H9 (cell line): ENCODE measurements around the gene RASA2. TPM values are rescaled to one million over a fixed set of nuclear protein-coding genes. Genes with fewer than 3 reads are reported as not detected.

ENCODE experiments used
- DNase-seq: peaks from one replicate; pipeline ENCODE4 v3.0.0-alpha.2; 2017
- H2AFZ ChIP-seq: one replicate; pipeline ENCODE4 v1.6.1; 2013; ENCODE audit warnings: mild to moderate bottlenecking, low read length, control low read depth, moderate library complexity
- H2AK5ac ChIP-seq: 2 replicates; pipeline ENCODE4 v1.6.1; 2013; ENCODE audit warnings: low read length, control low read depth, mixed read lengths; ENCODE audit not compliant: insufficient read length
- H2BK120ac ChIP-seq: one replicate; pipeline ENCODE4 v1.6.1; 2013; ENCODE audit warnings: low read depth, mild to moderate bottlenecking, low read length, control low read depth, inconsistent platforms; ENCODE audit not compliant: poor library complexity, severe bottlenecking
- H2BK12ac ChIP-seq: 2 replicates; pipeline ENCODE4 v1.6.1; 2013; ENCODE audit warnings: low read length, control low read depth, mixed read lengths, low read depth; ENCODE audit not compliant: insufficient read length
- H2BK15ac ChIP-seq: 2 replicates; pipeline ENCODE4 v1.6.1; 2013; ENCODE audit warnings: low read depth, low read length, control low read depth
- H2BK20ac ChIP-seq: one replicate; pipeline ENCODE4 v1.6.1; 2013; ENCODE audit warnings: low read depth, mild to moderate bottlenecking, low read length, control low read depth, inconsistent platforms; ENCODE audit not compliant: poor library complexity, severe bottlenecking
- H2BK5ac ChIP-seq: 2 replicates; pipeline ENCODE4 v1.6.1; 2013; ENCODE audit warnings: low read length, control low read depth, mixed read lengths; ENCODE audit not compliant: insufficient read length
- H3K14ac ChIP-seq: 2 replicates; pipeline ENCODE4 v1.6.1; 2013; ENCODE audit warnings: low read length, control low read depth; ENCODE audit not compliant: insufficient read depth
- H3K18ac ChIP-seq: 2 replicates; pipeline ENCODE4 v1.6.1; 2013; ENCODE audit warnings: low read depth, mild to moderate bottlenecking, mixed read lengths, low read length, control low read depth; ENCODE audit not compliant: insufficient read length
- H3K23ac ChIP-seq: 2 replicates; pipeline ENCODE4 v1.6.1; 2013; ENCODE audit warnings: low read length, control low read depth, mixed read lengths, low read depth; ENCODE audit not compliant: insufficient read length
- H3K23me2 ChIP-seq: 2 replicates; pipeline ENCODE4 v1.6.1; 2013; ENCODE audit warnings: low read depth, mild to moderate bottlenecking, mixed read lengths, low read length, control low read depth; ENCODE audit not compliant: insufficient read length, poor library complexity, severe bottlenecking
- H3K27ac ChIP-seq: 2 replicates; pipeline ENCODE4 v1.5.1; 2013; ENCODE audit warnings: low read length, control low read depth, mixed read lengths, low read depth; ENCODE audit not compliant: insufficient read length
- H3K27me3 ChIP-seq: 2 replicates; pipeline ENCODE4 v1.6.1; 2013; ENCODE audit warnings: low read length, control low read depth, inconsistent platforms; ENCODE audit not compliant: insufficient read depth
- H3K4ac ChIP-seq: 2 replicates; pipeline ENCODE4 v1.6.1; 2013; ENCODE audit warnings: low read depth, mild to moderate bottlenecking, control low read depth, inconsistent platforms, low read length, moderate library complexity
- H3K4me1 ChIP-seq: 2 replicates; pipeline ENCODE4 v1.6.1; 2013; ENCODE audit warnings: low read length, control low read depth, inconsistent platforms; ENCODE audit not compliant: insufficient read depth
- H3K4me2 ChIP-seq: 2 replicates; pipeline ENCODE4 v1.6.1; 2013; ENCODE audit warnings: low read length, control low read depth, mixed read lengths; ENCODE audit not compliant: insufficient read length, insufficient read depth
- H3K56ac ChIP-seq: 2 replicates; pipeline ENCODE4 v1.6.1; 2013; ENCODE audit warnings: low read depth, mild to moderate bottlenecking, mixed read lengths, low read length, control low read depth; ENCODE audit not compliant: insufficient read length
- H3K79me1 ChIP-seq: 2 replicates; pipeline ENCODE4 v1.6.1; 2013; ENCODE audit warnings: low read depth, mild to moderate bottlenecking, moderate library complexity, low read length, control low read depth, inconsistent platforms; ENCODE audit not compliant: insufficient read depth, poor library complexity, severe bottlenecking
- H3K79me2 ChIP-seq: 2 replicates; pipeline ENCODE4 v1.6.1; 2013; ENCODE audit warnings: low read length, control low read depth, inconsistent platforms; ENCODE audit not compliant: insufficient read depth
- H3K9ac ChIP-seq: 2 replicates; pipeline ENCODE4 v1.6.1; 2013; ENCODE audit warnings: low read length, control low read depth, mixed read lengths; ENCODE audit not compliant: insufficient read length; ENCODE audit errors: extremely low read depth
- H3K9me3 ChIP-seq: one replicate; pipeline ENCODE4 v1.6.1; 2013; ENCODE audit warnings: low read depth, low read length, inconsistent platforms; ENCODE audit not compliant: control insufficient read depth
- H3T11ph ChIP-seq: one replicate; pipeline ENCODE4 v1.6.1; 2013; ENCODE audit warnings: mild to moderate bottlenecking, low read length, control low read depth, inconsistent platforms
- H4K20me1 ChIP-seq: one replicate; pipeline ENCODE4 v1.6.1; 2013; ENCODE audit not compliant: control insufficient read depth, insufficient read length, insufficient read depth
- H4K5ac ChIP-seq: 2 replicates; pipeline ENCODE4 v1.6.1; 2013; ENCODE audit warnings: low read depth, mild to moderate bottlenecking, mixed read lengths, low read length, control low read depth; ENCODE audit not compliant: insufficient read length
- H4K8ac ChIP-seq: replicated peaks from 2 replicates; pipeline ENCODE4 v1.6.1; 2013; ENCODE audit warnings: low read length, control low read depth, mixed read lengths, low read depth; ENCODE audit not compliant: insufficient read length
- H4K91ac ChIP-seq: 2 replicates; pipeline ENCODE4 v1.6.1; 2013; ENCODE audit warnings: low read depth, mild to moderate bottlenecking, moderate library complexity, mixed read lengths, low read length, control low read depth; ENCODE audit not compliant: insufficient read length
- H3K27ac Mint-ChIP-seq, 3 experiments: 2 replicates in 2 of 3; 3 replicates in 1 of 3; pipeline ENCODE4 v1.8.0; 2020 to 2021; ENCODE audit warnings: mixed read lengths in 3 of 3, mild to moderate bottlenecking in 1 of 3, moderate library complexity in 1 of 3
- H3K27me3 Mint-ChIP-seq: 2 replicates; pipeline ENCODE4 v1.8.0; 2021; ENCODE audit warnings: low read depth, mild to moderate bottlenecking, moderate library complexity, mixed read lengths
- H3K36me3 Mint-ChIP-seq, 3 experiments: 2 replicates in 2 of 3; 3 replicates in 1 of 3; pipeline ENCODE4 v1.8.0; 2020 to 2021; ENCODE audit warnings: low read depth in 3 of 3, mixed read lengths in 3 of 3; ENCODE audit not compliant: insufficient read depth in 1 of 3
- H3K4me1 Mint-ChIP-seq, 2 experiments: 2 replicates each; pipeline ENCODE4 v1.8.0; 2020; ENCODE audit warnings: mixed read lengths in 2 of 2
- H3K4me3 Mint-ChIP-seq, 2 experiments: 2 replicates in 1 of 2; 3 replicates in 1 of 2; pipeline ENCODE4 v1.8.0; 2020 to 2021; ENCODE audit warnings: mild to moderate bottlenecking in 2 of 2, mixed read lengths in 2 of 2, moderate library complexity in 1 of 2
- H3K9me3 Mint-ChIP-seq, 2 experiments: 2 replicates in 1 of 2; 3 replicates in 1 of 2; pipeline ENCODE4 v1.8.0; 2020; ENCODE audit warnings: mild to moderate bottlenecking in 2 of 2, mixed read lengths in 2 of 2, moderate library complexity in 1 of 2
- CTCF ChIP-seq: fragments of 200-600 bp; sonication (generic); conservative IDR thresholded peaks from 3 replicates; pipeline ENCODE4 v1.8.0; 2021; ENCODE audit warnings: antibody characterized with exemption, mild to moderate bottlenecking
- WGBS: extraction: QIAGEN DNeasy Blood & Tissue Kit; methylation state at CpG from one replicate; pipeline ENCODE4 v1.1.7; 2013; ENCODE audit warnings: missing lambda C conversion rate, low lambda C conversion rate, mixed read lengths; ENCODE audit not compliant: insufficient read length; ENCODE audit errors: extremely low coverage; 5-methylcytosine and 5-hydroxymethylcytosine counted together
- total RNA-seq: library from RNA; stranded (reverse); gene quantifications from 2 replicates; pipeline ENCODE4 v1.2.1, GENCODE V29; 2021

Gene RASA2
- total RNA-seq, 1 experiment from 2014 or later, result 24.4 TPM

- Histone ChIP-seq H4K8ac (no peak overlapping the region), H3K27me3 (no peaks in the 10 kb centered on the region), H3K14ac (no peak overlapping the region), H2AK5ac (no peak overlapping the region), H2BK12ac (no peak overlapping the region), H3K79me2 (no peaks in the 10 kb centered on the region), H4K20me1 (no peaks in the 10 kb centered on the region), H3K9ac (no peak overlapping the region), H2AFZ (no peak overlapping the region), H3K4me2 (no peak overlapping the region), H3K23me2 (no peaks in the 10 kb centered on the region), H2BK20ac (no peak overlapping the region), H3K4me1 (no peaks in the 10 kb centered on the region), H3K18ac (no peak overlapping the region), H3T11ph (no peak overlapping the region), H2BK5ac (no peak overlapping the region), H3K27ac (no peak overlapping the region), H4K91ac (no peak overlapping the region), H3K79me1 (no peaks in the 10 kb centered on the region), H2BK15ac (no peak overlapping the region), H3K23ac (no peak overlapping the region), H3K9me3 (no peaks in the 10 kb centered on the region), H3K56ac (no peak overlapping the region), H3K4ac (no peak overlapping the region), H4K5ac (no peak overlapping the region), H2BK120ac (no peak overlapping the region)
- H3K27me3 Mint-ChIP-seq, result peaks cover 10% of the 10 kb centered on the region
- TF ChIP-seq CTCF, result no peak
- DNase-seq, result no peak
- no peak overlapping the region for H3K4me3 Mint-ChIP-seq
- H3K4me1 Mint-ChIP-seq, result no peaks in the 10 kb centered on the region
- WGBS, result no CpG with 5 or more reads among the region's 4 CpGs
- H3K9me3 Mint-ChIP-seq, result peaks cover 4 to 6% of the 10 kb centered on the region in 2 experiments; a peak in 4 of 5 replicates
- no peak overlapping the region for H3K27ac Mint-ChIP-seq
- peaks cover 0 to under 1% (median 0%) of the 10 kb centered on the region in 3 experiments; a peak in 1 of 7 replicates for H3K36me3 Mint-ChIP-seq
Observed at GRCh38 chr3:141477224-141477623, 9.6 kb upstream of the RASA2 start.
